SIG-M5 (cell line): Measurements from ENCODE around the gene PUS1.

Experiments used
- DNase-seq: peaks from one replicate; lab custom pipeline; 2025; lab: John Stamatoyannopoulos, UW

The PUS1 gene

GRCh38 chr12:131902332-131903241 is 26.5 kb upstream of the PUS1 start:
- no peak for DNase-seq

- no peak for DNase-seq
Observed at GRCh38 chr12:131903270-131904255, 25.5 kb upstream of the PUS1 start.

GRCh38 chr12:131904346-131904745 is 24.7 kb upstream of the PUS1 start:
- DNase-seq = no peak

DNA sequence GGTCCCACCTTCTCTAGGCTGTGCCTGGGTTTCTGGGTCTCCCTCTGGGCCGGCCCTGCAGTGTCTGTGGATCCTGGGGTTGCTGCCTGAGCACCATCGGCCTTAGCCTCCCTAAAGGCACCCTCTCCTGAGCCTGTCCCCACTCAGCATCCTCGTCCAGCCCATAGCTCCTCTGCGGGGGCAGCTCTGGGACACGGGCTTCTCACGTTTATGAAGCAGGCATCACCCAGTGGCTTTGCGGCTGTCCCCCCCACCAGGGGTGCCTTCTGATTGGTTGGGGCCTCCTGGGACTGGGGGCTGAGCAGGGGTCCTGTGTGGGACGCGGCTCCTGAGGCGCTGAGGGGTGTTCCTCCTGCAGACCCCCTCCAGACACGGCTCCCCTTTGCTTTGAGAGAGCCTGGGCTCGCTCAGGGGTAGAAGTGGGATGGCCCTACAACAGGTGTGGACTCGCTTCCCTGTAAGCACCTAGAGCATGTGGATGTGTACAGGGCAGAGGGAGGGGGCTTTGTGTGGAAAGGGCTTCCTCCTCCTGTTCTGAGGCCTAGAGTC is 23.9 kb upstream of the PUS1 start:
- DNase-seq = no peak

- DNase-seq = no peak
Observed at GRCh38 chr12:131905630-131906091, 23.4 kb upstream of the PUS1 start.

- DNase-seq = no peak
Observed at GRCh38 chr12:131907379-131908091, 21.5 kb upstream of the PUS1 start.

GRCh38 chr12:131908092-131909080 is 20.7 kb upstream of the PUS1 start:
- no peak for DNase-seq

DNA sequence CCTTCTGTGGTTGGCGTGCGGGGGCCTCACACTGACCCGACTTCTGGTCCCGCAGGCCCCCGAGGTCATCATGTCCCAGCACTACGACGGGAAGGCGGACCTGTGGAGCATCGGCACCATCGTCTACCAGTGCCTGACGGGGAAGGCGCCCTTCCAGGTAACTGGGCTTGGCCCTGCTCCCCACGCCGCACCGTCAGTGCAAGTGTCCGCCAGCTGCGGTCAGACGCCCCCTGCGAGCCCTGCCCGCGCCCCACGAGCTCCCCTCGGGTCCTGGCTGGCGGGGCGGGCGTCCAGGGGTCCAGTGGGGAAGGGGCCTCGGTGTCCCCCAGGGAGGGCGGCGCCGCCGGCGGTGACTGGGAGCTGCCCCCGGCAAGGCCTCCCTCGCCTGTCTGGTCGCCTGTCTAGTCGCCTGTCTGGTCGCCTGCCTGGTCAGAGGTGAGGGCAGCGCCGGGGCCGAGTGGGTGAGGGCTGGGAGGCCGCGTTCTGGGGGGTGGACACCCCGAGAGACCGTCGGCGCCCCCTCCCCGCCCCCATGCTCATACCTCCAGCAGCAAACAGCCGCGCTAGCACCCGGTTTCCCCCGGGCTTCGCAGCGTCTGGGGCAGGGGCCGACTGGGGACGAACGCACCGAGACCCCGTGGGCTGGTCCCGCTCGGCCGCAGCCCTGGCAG is 19.9 kb upstream of the PUS1 start:
- DNase-seq = no peak

- no peak for DNase-seq
Observed at GRCh38 chr12:131909752-131910219, 19.3 kb upstream of the PUS1 start.

- DNase-seq = no peak
Observed at GRCh38 chr12:131910302-131911027, 18.6 kb upstream of the PUS1 start.

GRCh38 chr12:131911028-131911650 is 17.9 kb upstream of the PUS1 start:
- DNase-seq = no peak

DNA sequence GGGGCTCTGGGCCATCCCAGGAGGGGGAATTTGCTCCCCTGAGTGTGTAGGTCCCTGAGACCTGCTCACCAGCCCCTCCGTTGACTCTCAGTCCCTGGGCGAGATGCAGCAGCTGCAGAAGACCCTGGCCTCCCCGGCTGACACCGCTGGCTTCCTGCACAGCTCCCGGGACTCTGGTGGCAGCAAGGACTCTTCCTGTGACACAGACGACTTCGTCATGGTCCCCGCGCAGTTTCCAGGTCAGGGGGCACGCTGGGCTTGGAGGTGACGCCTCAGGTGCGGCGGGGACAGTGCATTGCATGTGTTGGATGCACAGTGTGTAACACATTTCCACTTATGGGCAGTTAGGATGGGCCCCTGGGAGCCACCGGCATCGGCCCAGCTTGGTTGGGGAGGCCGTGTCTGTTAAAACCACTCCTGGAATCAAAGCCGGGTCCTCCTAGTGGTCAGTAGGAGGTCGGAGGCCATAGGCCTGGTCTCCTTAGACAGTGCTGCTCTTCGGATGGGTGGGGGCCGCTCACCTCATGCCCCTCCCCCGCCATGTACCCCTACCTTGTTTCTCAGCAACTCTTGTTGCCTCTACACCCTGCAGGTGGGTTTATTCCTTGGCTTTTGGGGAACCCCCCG is 17.1 kb upstream of the PUS1 start:
- DNase-seq = no peak

DNA sequence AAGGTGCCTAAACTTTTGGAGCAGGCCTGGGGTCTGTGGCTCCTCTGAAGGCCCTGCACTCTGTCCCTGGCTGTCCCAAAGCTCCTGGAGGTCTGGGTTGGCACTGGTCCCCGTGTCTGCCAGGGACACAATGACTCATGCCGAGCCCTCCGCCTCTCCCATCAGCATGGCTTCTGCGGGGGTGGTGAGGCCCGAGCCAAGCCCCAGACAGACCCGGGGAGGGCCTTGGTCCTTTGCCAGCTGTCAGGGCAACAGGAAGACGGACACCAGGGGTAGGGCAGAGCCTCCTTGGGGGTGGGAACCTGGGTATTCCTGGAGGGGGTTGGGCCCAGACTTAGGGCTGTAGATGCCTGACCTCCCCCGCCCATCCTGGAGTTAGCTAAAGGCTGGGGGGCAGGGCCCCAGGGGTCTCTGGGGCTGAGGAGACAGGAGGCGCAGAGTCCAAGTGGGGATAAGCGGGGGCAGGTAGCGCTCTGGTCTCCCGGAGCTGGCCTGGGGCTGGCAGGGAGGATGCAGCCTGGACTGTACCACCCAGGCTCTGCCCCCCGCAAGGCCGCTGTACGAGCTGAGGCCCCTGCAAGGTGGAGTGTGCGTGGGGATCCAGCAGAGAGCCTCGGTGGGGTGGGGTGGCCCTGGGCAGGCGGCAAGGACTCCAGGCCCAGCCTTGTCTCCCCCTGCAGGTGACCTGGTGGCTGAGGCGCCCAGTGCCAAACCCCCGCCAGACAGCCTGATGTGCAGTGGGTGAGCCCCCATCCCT is 16.4 kb upstream of the PUS1 start:
- no peak for DNase-seq

DNA sequence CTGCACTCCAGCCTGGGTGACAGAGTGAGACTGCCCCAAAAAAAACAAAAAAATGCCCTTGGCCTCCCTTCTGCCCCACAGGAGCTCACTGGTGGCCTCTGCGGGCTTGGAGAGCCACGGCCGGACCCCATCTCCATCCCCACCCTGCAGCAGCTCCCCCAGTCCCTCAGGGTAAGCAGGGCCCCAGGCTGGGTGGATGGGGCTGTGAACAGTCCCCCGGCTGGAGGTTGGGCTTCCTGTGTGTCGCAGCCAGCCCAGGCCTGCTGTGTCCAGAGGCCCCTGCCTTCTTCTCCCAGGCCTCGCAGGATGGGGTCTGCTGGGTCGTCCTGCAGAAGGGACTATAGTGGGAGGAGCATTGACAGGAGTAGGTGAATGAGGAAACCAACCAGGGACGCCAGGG is 15.4 kb upstream of the PUS1 start:
- no peak for DNase-seq

GRCh38 chr12:131914179-131914702 is 14.8 kb upstream of the PUS1 start:
- DNase-seq = no peak

DNA sequence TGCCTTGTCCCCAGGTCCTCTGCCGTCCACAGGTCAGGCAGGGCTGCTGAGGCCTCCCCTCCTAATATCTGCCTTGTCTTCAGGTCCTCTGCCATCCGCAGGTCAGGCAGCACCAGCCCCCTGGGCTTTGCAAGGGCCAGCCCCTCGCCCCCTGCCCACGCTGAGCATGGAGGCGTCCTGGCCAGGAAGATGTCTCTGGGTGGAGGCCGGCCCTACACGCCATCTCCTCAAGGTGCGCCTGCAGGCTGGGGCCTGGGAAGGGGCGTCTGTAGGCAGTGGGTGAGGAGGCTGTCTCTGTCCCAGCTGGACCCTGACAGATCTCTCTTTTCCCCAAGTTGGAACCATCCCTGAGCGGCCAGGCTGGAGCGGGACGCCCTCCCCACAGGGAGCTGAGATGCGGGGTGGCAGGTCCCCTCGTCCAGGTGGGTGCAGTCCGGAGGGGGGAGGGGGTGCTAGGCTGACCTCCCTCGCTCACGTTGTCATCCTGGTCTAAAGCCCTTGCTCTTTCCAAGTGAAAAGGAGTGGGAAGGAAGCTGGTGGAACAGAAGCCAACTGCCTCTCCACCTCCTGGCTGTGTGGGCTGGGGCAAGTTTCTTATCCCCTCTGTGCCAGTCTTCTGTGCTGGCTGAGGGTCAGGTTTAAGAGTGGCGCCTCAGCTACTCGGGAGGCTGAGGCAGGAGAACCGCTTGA is 13.9 kb upstream of the PUS1 start:
- DNase-seq = no peak
